HG03095 (cell line): ENCODE data around the gene ZNF480.
"Not testable (repeated sequence)": the region's sequence is repeated elsewhere in the genome, so short reads cannot be mapped to it uniquely, and the experiment has no call there.

Source experiments
- ATAC-seq: cut with Tn5 transposase; IDR thresholded peaks from one replicate; pipeline ENCODE4 v1.9.1; 2021; ENCODE audit warnings: moderate library complexity; ENCODE audit not compliant: unreplicated experiment

The ZNF480 gene

DNA sequence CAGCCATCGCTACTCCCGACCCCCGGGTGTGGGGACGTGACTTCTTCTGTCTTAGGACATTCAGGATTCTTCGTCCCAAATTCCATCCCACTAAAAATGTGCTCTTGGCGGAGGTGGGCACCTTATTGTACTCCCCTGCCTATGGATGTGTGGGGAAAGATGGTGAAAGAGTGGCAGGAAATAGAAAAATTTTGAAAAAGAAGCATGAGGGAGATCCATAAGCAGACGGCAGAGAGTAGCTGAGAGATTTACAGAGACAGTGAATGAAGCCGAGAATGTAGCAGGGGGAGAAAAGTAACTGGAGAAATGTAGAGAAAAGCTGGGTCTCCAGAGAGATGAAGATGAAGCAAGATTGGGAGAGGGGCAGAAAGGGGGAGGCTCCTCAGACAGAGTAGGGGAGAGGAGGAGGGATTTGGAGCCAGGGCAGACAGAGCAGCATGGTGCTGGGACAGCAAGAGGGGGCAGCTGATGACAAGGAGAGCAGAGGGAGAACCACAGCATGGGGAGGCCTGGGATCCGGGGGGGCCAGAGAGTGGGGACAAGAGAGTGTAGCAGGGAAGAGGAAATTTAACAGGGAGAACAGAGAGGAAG, 39.9 kb downstream of the ZNF480 start:
- no peak for ATAC-seq

DNA sequence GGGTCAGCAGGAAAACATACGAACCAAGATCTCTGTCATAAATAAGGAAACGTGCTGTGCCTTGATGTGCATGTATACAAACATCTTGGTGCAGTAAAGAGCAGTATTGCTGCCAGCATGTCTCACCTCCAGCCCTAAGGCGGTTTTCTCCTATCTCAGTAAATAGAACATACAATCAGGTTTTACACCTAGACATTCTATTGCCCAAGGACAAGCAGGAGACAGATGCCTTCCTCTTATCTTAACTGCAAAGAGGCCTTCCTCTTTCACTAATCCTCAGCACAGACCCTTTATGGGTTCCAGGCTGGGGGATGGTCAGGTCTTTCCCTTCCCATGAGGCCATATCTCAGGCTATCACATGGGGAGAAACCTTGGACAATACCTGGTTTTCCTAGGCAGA, 42.1 kb downstream of the ZNF480 start:
- ATAC-seq, result not testable (repeated sequence)

DNA sequence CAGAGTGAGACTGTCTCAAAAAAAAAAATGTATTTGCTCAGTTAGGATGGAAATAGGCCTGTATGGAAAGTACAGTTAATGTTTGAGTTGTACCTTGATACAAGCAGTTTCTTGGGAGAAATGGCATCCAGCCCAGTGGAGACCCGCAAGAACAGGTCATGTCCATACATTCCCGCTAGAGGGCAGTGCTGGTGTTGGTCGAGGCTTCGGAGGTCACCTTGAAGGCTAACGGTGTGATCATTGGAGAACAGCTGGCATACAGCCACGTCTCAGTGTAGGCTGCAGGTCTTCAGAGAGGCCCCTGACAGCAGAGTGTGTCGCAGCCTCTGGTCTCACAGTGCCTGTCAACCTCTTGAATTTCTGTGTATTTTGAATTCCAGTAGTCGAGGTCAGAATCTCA, 46.6 kb downstream of the ZNF480 start:
- ATAC-seq, result no peak

DNA sequence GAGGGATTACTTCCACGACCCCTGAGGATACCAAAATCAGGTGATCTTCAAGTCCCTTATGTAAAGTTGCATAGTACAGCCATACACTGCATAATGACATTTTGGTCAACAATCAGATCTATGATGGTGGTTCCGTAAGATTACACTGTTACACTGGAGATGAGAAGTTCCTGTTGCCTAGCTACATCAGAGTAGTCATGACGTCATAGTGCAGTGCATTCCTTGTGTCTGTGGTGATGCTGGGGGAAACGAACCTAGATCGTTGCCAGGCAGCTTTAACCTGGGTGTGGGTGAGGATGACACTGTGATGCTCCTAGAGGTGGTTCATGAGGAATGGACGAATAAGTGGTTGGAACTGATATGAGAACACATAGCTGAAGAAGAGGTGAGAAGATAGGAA, 48.2 kb downstream of the ZNF480 start:
- ATAC-seq, result no peak

DNA sequence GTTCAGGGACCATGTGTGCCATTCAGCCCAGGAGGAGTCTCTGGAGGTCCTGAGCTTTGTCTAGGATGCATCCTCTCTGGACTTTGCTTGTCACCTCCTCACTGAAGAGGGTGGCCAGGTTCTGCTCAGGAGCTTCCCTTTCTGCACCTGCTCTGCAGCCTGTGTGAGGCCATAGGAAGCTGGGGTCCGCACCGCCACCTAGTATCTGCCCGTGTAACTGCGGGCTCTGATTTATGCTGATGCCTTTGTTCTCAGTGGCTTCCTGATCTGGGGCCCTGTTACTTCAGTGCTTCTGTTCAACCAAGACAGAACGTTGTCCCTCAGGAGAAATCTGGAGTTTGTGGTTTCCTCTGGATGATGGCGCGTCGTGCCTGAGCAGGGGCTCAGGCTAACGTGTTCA, 54.5 kb downstream of the ZNF480 start:
- ATAC-seq, result no peak

DNA sequence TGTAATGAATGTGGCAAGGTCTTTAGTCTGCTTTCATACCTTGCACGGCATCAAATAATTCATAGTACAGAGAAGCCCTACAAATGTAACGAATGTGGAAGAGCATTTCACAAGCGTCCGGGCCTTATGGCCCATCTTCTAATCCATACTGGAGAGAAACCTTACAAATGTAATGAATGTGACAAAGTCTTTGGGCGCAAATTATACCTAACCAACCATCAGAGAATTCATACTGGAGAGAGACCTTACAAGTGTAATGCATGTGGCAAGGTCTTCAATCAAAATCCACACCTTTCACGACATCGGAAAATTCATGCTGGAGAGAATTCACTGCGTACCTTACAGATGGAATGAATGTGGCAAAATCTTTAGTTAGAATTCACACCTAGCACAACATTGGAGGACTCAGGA, 69.5 kb downstream of the ZNF480 start:
- no peak for ATAC-seq

DNA sequence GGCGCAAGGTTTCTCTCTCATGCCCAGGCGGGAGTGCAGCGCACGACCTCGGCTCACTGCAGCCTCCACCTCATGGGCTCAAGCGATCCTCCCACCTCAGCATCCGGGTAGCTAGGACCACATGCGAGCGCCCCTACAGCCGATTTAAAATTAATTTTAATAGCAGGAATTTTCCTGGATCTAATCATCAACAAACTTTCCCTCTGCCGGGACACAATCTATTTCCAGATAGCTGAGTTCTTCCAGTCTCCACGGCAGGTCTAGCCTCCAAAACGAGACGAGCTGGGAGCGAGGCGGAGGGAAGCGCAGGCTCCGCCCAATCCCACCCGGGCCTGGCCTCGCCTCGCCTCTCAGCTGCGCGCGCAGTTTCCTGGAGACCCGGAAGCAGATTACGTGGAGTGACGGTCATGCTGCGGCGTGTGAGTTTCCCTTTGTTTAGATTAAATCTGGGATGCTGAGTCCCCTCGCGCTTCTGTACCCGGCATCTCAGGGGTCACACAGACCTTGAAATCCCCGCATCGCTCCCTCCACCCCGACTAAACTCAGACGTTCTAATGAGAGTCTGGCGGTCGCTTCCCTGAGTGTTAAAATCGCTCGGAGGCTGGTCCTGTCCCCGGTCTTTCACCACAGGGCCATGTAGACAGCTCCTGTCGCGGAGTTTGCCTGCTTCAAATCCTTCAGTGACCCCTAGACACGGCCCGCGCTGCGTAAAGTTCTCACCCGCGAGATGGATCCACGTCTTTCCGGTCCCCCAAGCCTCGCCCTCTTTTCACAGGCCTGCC, 72.8 kb downstream of the ZNF480 start, which contains the start of gene ZNF880:
Gene ZNF880 (plus strand): TSS at position 365 of the 782 bp plus-strand sequence. CDS start 43 bp downstream, at position 408.
- no peak for ATAC-seq

DNA sequence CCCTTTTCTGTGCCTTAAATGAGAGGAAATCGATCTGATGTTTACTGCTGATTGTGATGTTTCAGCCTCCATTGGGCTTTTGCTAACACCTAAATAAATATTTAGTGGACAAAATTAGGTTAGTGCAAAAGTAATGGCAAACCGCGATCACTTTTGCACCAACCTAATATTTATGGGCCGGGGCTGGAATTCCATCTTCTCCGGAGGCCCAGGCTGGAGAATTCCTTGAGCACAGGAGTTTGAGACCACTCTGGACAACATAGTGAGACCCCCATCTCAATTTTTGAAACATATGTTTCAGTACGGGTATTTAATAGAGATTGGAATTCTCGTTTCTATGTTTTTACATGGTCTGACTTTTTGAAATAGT, 73.4 kb downstream of the ZNF480 start:
- no peak for ATAC-seq
